GM12878 (cell line): Measurements from ENCODE around the gene IFNLR1. TPM values are rescaled to one million over a fixed set of nuclear protein-coding genes. Genes with fewer than 3 reads are reported as not detected.

Source experiments
- ATAC-seq: fragments of 200-7000 bp; cut with Tn5 transposase; 3 replicates; pipeline ENCODE4 v1.9.1; 2020; ENCODE audit warnings: mild to moderate bottlenecking, moderate library complexity
- BruUV-seq: library from RNA; stranded (reverse); fragments of 400-500 nt; replicated peaks from 2 replicates; lab custom pipeline; 2021; lab: Mats Ljungman, UMichigan
- CTCF ChIA-PET: fragments of 300-600 bp; sonication (Branson Sonifier 250); formaldehyde crosslinking; extraction: SDS; loops from one replicate; lab custom pipeline; 2021; ENCODE audit warnings: inconsistent platforms; lab: Yijun Ruan, JAX
- POLR2A ChIA-PET: fragments of 350-600 bp; formaldehyde crosslinking; extraction: SDS; loops from one replicate; lab custom pipeline; 2021; ENCODE audit warnings: inconsistent platforms; lab: Charles Lee
- RAD21 ChIA-PET: fragments of 300-600 bp; sonication (Branson Sonifier 250); formaldehyde crosslinking; loops from one replicate; lab custom pipeline; 2023; ENCODE audit warnings: antibody characterized with exemption; ENCODE audit not compliant: unreplicated experiment; lab: Charles Lee
- SMC1A ChIA-PET: fragments of 300-600 bp; sonication (Branson Sonifier 250); formaldehyde crosslinking; loops from one replicate; lab custom pipeline; 2023; ENCODE audit not compliant: unreplicated experiment, uncharacterized antibody; lab: Charles Lee
- DNase-seq: peaks from one replicate; pipeline ENCODE4 v3.0.0-alpha.2; 2011; ENCODE audit warnings: low read depth, low spot score
- FAIRE-seq: peaks from 3 replicates; lab custom pipeline; 2011; peaks lifted over from hg19 to GRCh38; lab: Jason Lieb, UNC
- H2AFZ ChIP-seq: 2 replicates; pipeline ENCODE4 v1.6.0; 2011; ENCODE audit warnings: low read depth, low read length, control low read depth; ENCODE audit not compliant: control insufficient read depth
- H3K27ac ChIP-seq: 2 replicates; pipeline ENCODE4 v1.5.1; 2011; ENCODE audit warnings: control low read depth; ENCODE audit not compliant: control insufficient read depth, insufficient read depth
- H3K27me3 ChIP-seq, 2 experiments: replicated peaks in 1 of 2; 2 replicates each; pipeline versions ENCODE4 v1.6.0 to v1.6.1; 2011; ENCODE audit warnings: low read length in 1 of 2; ENCODE audit not compliant: control insufficient read depth in 2 of 2, insufficient read depth in 2 of 2
- H3K36me3 ChIP-seq, 2 experiments: 2 replicates each; pipeline ENCODE4 v1.5.1; 2011; ENCODE audit warnings: low read length in 1 of 2; ENCODE audit not compliant: control insufficient read depth in 2 of 2, insufficient read depth in 2 of 2
- H3K4me1 ChIP-seq: 2 replicates; pipeline ENCODE4 v1.6.1; 2011; ENCODE audit warnings: mild to moderate bottlenecking, low read length, moderate library complexity, mixed read lengths; ENCODE audit not compliant: control insufficient read depth, insufficient read depth
- H3K4me2 ChIP-seq: 2 replicates; pipeline ENCODE4 v1.6.0; 2011; ENCODE audit warnings: control low read depth; ENCODE audit not compliant: control insufficient read depth, insufficient read depth
- H3K4me3 ChIP-seq: fragments of 200-600 bp; sonication (generic); 2 replicates; pipeline ENCODE4 v1.5.1; 2016
- H3K79me2 ChIP-seq: 2 replicates; pipeline ENCODE4 v1.6.0; 2011; ENCODE audit warnings: low read length; ENCODE audit not compliant: control insufficient read depth, insufficient read depth
- H3K9ac ChIP-seq: 2 replicates; pipeline ENCODE4 v1.8.0; 2011; ENCODE audit warnings: low read length, control low read depth, mixed read lengths; ENCODE audit not compliant: control insufficient read depth, insufficient read depth
- H3K9me3 ChIP-seq: replicated peaks from 3 replicates; pipeline ENCODE4 v1.5.1; 2011; ENCODE audit warnings: mild to moderate bottlenecking, low read length; ENCODE audit not compliant: control insufficient read depth, insufficient read depth
- H4K20me1 ChIP-seq: 2 replicates; pipeline ENCODE4 v1.6.0; 2011; ENCODE audit not compliant: control insufficient read depth, insufficient read depth
- CEBPB ChIP-seq, 2 experiments: fragments of 150-350 bp in 1 of 2; IDR thresholded peaks; 2 replicates each; pipeline ENCODE4 v1.6.1; 2012 to 2014; ENCODE audit warnings: low read depth in 2 of 2, low read length in 2 of 2, borderline replicate concordance in 1 of 2, inconsistent platforms in 1 of 2
- EZH2 ChIP-seq: IDR thresholded peaks from 2 replicates; pipeline ENCODE4 v1.6.1; 2012; ENCODE audit warnings: low read depth, mild to moderate bottlenecking, control low read depth, inconsistent platforms, low read length, borderline replicate concordance; ENCODE audit not compliant: control insufficient read depth
- HDAC6 ChIP-seq: fragments of 200-600 bp; sonication (generic); IDR thresholded peaks from one replicate; pipeline ENCODE4 v1.8.0; 2017; ENCODE audit warnings: antibody characterized with exemption; ENCODE audit not compliant: unreplicated experiment
- MYB ChIP-seq: fragments of 150-350 bp; IDR thresholded peaks from 2 replicates; pipeline ENCODE4 v1.6.1; 2014; ENCODE audit warnings: mild to moderate bottlenecking, low read depth, low read length, borderline replicate concordance
- RAD51 ChIP-seq: fragments of 450-650 bp; IDR thresholded peaks from 2 replicates; pipeline ENCODE4 v1.6.1; 2016; ENCODE audit warnings: moderate library complexity, mild to moderate bottlenecking, inconsistent platforms
- SP1 ChIP-seq: IDR thresholded peaks from one replicate; pipeline ENCODE4 v1.6.1; 2011; ENCODE audit warnings: low read depth, low read length
- SUZ12 ChIP-seq: fragments of 200-600 bp; sonication (generic); IDR thresholded peaks from one replicate; pipeline ENCODE4 v1.6.1; 2018; ENCODE audit warnings: antibody characterized with exemption, mild to moderate bottlenecking; ENCODE audit not compliant: unreplicated experiment
- TARDBP ChIP-seq: IDR thresholded peaks from 2 replicates; pipeline ENCODE4 v1.6.1; 2016; ENCODE audit warnings: borderline replicate concordance
- ZNF384 ChIP-seq: IDR thresholded peaks from 2 replicates; pipeline ENCODE4 v1.6.1; 2012; ENCODE audit warnings: low read depth, mild to moderate bottlenecking, low read length, improper control_type of control experiment, borderline replicate concordance
- WGBS: methylation state at CpG from one replicate; pipeline ENCODE4 v1.1.6; 2016; ENCODE audit warnings: low lambda C conversion rate; ENCODE audit not compliant: insufficient replicate concordance, insufficient coverage; ENCODE audit errors: missing lambda C conversion rate; 5-methylcytosine and 5-hydroxymethylcytosine counted together
- in situ Hi-C: fragments of 300-500 bp; cut with MboI; formaldehyde crosslinking; loops from 9 replicates; pipeline ENCODE4 v1.14.3; 2018; ENCODE audit warnings: mixed read lengths
- intact Hi-C: fragments of 100-400 bp; cut with micrococcal nuclease; formaldehyde crosslinking; loops from one replicate; pipeline ENCODE4 v1.14.2; 2022; ENCODE audit not compliant: unreplicated experiment
- polyA plus RNA-seq, 11 experiments: library from polyadenylated mRNA; depleted of rRNA in 4 of 11; unstranded in 6 of 11; stranded (reverse) in 5 of 11; fragments of >200 nt; fragmentation: Nextera tagmentation in 4 of 11; fragmentation: Illumina TruSeq in 1 of 11; extraction: Ambion mirVana in 4 of 11; extraction: Trizol in 1 of 11; gene quantifications; 1 replicate in 1 of 11; 2 replicates in 10 of 11; pipeline versions ENCODE4 v1.2.1 to v1.2.3, GENCODE V29; 2011 to 2016; ENCODE audit warnings: inconsistent platforms in 2 of 11, missing spikeins in 2 of 11, low read depth in 1 of 11
- total RNA-seq, 4 experiments: library from RNA; depleted of rRNA in 3 of 4; stranded (reverse); fragments of >200 nt in 3 of 4; fragmentation: Illumina TruSeq in 1 of 4; extraction: Trizol in 1 of 4; gene quantifications; 2 replicates each; pipeline versions ENCODE4 v1.2.1 to v1.2.3, GENCODE V29; 2013 to 2021

The IFNLR1 gene
- total and polyA plus RNA-seq, 10 of the 15 experiments (the other 5 are each of a cell fraction or from before 2014, with no cell fraction given) = 0.31 to 5.6 (median 3.9) TPM

GRCh38 chr1:24118410-24119242 lies 68.5 kb downstream of the IFNLR1 start:
- RAD21 ChIA-PET = no interaction called here
- Histone ChIP-seq H3K4me3 (no peak overlapping the region), H3K36me3 (no peaks in the 10 kb centered on the region), H3K4me2 (no peak overlapping the region), H4K20me1 (no peaks in the 10 kb centered on the region), H3K4me1 (no peaks in the 10 kb centered on the region), H3K27ac (no peak overlapping the region), H3K9me3 (no peaks in the 10 kb centered on the region), H3K27me3 (peaks cover 0 to 3% of the 10 kb centered on the region in 2 experiments; a peak in 2 of 4 replicates), H2AFZ (no peak overlapping the region), H3K9ac (no peak overlapping the region), H3K79me2 (no peaks in the 10 kb centered on the region)
- POLR2A ChIA-PET = no interaction called here
- no peak for DNase-seq
- CTCF ChIA-PET = no interaction called here
- no peak for FAIRE-seq
- ATAC-seq = no peak
- SMC1A ChIA-PET = no interaction called here
- TF ChIP-seq CEBPB (IDR thresholded peaks at IDR 0.05; ENCODE audit: borderline replicate concordance in 1 of 2, low read depth in 2 of 2, low read length in 2 of 2) (no peak), RAD51 (no peak), MYB (no peak), TARDBP (no peak), HDAC6 (no peak), SP1 (no peak), ZNF384 (no peak), EZH2 (no peak), SUZ12 (no peak)
- 27% methylated on average over 8 of the region's 8 CpGs for WGBS
- intact Hi-C loops = no loop called here
- in situ Hi-C loops = no loop called here
- no TSS peak for BruUV-seq
